T follicular helper cell (primary cell): ENCODE measurements around the gene ATP8A2.

Source experiments
- DNase-seq: peaks from one replicate; pipeline ENCODE4 v3.0.0-alpha.2; 2020; ENCODE audit warnings: low read depth

The ATP8A2 gene

DNA sequence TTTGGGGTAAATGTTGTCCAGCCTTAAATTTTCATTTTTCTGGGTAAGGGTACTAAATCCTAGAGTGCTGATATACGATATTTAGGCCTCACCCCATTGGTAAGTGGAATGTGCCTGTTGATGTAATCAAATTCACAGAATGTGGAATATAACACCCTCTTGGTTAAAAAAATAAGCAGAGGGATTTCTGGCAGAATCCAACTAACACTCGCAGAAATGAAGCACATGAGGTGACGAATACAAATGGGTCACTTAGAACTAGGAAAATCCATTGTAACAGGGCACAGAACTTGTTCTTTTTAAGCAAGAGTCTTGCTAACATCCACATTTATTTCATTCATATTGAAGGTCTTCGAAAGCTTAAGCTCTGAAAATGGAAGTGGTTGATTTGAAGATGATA is 359.8 kb downstream of the ATP8A2 start:
- DNase-seq, result no peak

GRCh38 chr13:25732111-25732865 is 360.5 kb downstream of the ATP8A2 start:
- DNase-seq, result no peak

GRCh38 chr13:25733001-25733491 is 361.3 kb downstream of the ATP8A2 start:
- DNase-seq, result no peak

- no peak for DNase-seq
These were observed 362.1 kb downstream of the ATP8A2 start for GRCh38 chr13:25733696-25734435.

- no peak for DNase-seq
These were observed 366.8 kb downstream of the ATP8A2 start for GRCh38 chr13:25738342-25739196.

DNA sequence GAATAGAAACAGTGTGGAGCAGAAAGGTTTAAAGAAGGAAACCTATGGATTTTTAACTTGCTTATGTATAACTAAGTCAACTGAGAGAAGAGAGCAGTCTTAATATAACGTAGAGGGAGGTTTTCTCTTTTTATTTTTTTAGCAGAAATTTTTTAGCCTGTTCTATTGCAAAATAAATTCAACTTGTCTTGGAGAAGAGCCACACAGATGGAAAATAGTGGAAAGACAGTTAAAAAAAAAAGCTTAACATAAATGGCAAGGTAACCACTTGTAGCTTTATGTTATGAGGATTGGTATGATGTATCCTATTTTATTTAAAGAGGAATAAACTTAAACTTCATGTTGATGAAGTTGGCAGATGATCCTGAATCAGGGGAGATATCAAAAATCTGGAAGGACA is 367.6 kb downstream of the ATP8A2 start:
- DNase-seq, result no peak

- no peak for DNase-seq
These were observed 370.0 kb downstream of the ATP8A2 start for GRCh38 chr13:25741796-25742195.

DNA sequence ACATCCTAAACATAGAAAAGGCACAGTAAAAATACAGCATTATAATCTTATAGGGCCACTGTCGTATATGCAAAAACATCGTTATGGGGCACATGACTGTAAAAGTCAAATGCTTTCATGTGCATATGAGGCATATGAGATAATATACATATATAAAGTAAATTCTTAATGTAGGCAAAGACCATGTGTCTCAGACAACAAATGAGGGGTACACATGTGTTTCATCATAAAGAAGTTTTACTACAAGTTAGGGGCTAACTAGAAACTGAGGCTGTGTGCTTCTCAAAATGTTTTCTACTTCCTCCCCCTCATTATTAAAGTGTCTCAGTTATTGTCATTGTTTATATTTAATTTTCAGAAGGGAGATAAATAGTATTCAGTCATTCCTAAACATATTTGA is 370.4 kb downstream of the ATP8A2 start:
- DNase-seq, result no peak

DNA sequence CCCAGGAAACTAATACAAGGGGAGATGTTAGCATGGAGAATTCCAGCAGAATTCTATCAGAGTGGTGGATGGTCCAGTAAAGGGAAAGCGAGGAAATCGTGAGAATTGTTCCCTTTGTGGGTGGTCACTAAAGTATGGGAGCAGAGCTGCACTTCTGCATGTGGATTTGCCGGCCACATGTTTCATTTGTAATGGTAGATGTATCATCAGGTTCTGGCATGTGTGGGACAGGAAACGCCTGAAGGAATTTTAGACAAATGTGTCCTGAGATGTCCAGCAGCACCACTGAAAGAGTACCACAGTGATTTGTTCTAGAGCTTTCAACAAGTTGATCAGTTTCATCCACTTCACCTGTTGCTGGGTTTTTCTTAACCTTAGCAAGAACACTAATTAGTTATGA is 371.6 kb downstream of the ATP8A2 start:
- no peak for DNase-seq

DNA sequence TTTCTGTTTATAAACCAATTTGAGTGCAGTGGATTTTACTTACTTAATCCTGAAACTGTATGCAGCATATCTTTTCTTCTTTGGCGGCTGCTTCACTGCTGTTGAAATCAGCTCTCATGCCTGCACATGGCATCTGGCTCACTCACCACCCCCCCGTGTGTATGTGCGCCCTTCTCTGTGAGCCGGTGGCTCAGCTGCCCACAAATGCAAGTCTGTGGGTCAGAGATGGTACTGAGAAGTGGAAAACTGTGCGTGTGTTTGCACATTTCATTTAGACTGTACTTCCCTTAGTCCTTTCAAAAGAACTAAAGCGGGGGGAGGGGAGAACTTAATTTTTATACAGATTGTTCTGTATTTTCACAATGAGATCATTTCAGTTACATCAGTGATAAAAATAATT is 372.4 kb downstream of the ATP8A2 start:
- no peak for DNase-seq

GRCh38 chr13:25746131-25746530 is 374.4 kb downstream of the ATP8A2 start:
- no peak for DNase-seq

- DNase-seq, result no peak
These were observed 381.3 kb downstream of the ATP8A2 start for GRCh38 chr13:25752957-25753551.

DNA sequence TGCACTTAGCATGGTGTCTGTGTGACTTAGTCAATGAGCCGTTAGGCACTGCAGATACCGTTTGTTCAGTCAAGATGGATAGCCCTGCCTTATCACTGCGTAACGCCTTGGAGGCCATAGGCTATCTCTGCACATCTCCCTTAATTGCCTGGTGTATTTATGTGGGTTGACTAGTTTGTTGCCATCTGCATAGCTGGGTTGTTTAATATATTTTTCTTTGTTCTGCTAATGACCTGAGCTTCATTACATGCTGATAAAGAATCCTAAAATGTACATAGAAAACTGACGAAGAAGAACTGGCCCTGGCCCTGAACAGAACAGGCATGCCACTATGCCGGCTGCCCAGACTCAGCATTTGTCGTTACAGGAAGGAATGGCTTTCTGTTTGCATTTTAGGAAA is 382.2 kb downstream of the ATP8A2 start:
- DNase-seq, result no peak

DNA sequence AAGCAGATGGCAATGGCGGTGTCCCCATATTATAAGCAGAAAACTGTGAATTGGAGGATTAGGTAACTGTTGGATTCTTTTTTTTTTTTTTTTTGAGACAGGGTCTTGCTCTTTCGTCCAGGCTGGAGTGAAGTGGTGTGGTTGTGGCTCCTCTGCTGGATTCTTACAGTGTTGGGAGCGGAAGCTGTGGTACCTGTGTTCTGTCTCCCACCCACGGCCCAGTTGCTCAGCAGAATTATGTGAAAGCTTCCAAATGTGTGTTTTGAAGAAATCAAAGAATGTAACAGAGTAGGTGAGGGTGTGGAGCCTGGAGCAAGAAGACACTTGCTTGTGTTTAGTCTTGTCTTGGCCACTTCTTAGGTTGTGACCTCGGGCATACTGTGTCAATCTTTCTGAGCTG is 384.5 kb downstream of the ATP8A2 start:
- DNase-seq, result no peak

DNA sequence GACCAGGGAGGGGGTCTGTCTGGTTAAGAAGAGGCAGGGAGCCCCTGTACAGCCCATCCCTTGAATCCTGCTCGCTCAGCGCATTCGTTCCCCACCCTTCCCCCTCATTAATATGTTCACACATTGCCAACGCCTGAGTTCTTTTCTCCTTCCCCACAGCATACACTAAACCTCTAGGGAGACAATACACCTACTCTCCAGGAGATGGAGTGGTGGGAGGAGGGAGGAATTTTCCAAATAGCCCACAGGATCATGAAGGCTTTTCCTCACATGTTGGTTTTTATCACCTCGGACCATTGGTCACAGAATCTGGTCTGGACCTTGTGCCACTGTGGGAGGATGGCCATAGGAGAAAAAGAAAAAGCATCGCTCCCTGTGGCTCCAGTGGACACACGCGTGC is 385.1 kb downstream of the ATP8A2 start:
- DNase-seq, result no peak

GRCh38 chr13:25761041-25761440 is 389.3 kb downstream of the ATP8A2 start:
- DNase-seq, result no peak

GRCh38 chr13:25762281-25762680 is 390.5 kb downstream of the ATP8A2 start:
- no peak for DNase-seq

DNA sequence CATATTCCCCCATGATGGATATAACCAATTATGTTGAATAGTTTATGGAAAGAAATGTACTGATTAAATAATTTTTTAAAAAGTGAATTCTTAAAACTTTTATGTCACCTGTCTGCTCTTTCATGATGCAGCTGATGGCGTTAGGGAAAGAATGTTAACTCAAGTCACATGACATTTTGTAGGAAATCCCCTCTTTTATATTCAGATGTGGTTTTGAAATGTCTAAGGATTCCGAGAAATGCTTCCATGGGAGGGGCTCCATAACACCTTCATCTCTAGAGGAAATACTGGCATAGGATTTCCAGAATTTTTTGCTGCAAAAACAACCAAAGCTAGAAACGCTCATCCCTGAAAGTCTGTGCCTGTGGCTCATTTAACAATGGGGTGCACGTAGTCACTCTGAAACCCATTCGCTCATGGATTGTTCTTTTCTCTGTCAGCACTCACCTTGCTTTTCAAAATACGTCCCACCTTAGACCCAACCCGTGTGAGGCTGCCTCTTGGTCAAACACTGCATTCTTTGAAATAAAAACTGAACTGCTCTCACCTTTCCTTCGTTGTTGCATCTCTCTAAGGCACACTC is 391.1 kb downstream of the ATP8A2 start:
- DNase-seq, result no peak

DNA sequence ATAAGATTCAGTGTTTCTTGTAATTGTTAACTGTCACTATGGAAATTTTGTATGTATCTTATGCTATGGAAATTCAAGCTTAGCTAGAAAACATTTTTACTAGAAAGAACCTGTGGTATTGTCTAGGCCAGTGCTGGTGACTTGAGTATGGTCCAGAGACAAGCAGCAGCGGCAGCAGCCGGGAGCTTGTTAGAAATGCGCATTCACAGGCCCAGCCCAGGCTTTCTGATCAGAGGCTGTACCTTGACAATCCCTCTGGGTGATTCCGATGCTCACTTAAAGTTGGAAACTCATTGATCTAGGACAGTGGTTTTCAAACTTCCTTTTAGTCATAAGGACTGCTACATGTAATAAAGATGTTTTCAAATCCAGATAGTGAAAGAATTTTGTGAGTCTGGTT is 392.6 kb downstream of the ATP8A2 start:
- DNase-seq, result no peak

DNA sequence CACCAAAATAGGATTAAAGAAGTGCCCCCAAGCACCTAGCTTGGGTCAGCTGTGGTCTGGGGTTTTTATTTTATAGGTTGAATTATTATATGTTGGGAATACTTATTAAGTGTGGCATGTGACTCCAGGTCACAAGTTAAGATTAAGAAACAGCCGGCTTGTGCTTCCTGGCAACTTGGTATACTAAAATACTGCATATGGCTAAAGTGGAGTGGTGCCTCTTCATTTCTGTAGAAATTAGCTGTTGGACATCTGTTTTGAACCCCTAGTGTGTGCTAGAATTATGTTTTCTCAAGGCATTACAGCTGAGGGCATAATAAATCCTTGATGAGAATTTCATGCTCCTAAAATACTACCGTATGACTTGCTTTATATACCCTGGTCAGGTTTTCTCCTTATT is 393.5 kb downstream of the ATP8A2 start:
- no peak for DNase-seq

DNA sequence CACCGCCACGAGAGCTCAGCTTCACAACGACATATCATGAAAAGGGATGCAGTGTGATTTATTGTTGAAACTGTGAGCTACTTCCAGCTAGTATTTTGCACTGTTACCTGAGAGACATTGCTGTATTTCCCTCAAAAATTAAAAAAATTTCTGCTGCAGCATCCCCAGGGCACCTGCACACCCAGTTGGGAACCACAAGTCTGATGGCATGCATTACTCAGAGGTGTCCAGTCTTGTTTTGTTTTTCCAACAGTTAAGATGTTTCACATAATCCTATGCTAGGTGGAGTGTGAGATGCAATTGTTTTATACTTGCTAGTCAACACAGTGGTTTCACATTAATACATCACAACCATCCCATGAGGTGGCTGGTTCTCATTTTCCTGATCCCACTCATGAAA is 394.8 kb downstream of the ATP8A2 start:
- no peak for DNase-seq

DNA sequence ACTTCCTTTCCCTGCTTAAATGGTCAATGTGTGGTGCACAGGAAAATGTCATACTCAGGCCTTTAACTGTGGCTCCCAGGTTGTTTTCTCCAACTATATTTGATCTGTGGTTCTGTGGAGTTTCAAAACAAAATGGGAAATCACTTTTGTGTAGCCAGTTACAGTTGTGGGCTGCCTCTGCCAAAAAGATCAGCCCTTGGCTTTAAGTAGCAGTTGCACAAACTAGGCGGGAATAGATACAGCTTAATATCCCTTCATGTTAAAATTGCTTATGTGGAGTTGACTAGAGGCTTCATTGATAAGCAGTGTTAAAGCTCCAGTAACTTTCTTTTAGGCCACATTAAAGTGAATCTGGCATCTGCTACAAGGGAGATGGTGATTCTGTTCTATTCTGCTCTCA is 395.2 kb downstream of the ATP8A2 start:
- DNase-seq, result no peak
